ENCODE data around the gene MAFF.
A peak's percentile ranks its signal among the peaks of the same experiment; 100 is the strongest.

MAFF gene

GRCh38 chr22:38171927-38172831, 29.6 kb upstream of the MAFF start:
- H3K14ac ChIP-seq (ENCODE audit: low read length in 2 of 2): no peak overlapping the region
- peaks cover 0 to 16% of the 10 kb centered on the region in 2 experiments for H3K36me3 ChIP-seq (ENCODE audit: control insufficient read depth in 1 of 2, insufficient read depth in 2 of 2, low read depth in 1 of 2, low read length in 2 of 2)
- DNase-seq: no peak
- H2BK15ac ChIP-seq (ENCODE audit: low read depth, poor library complexity, severe bottlenecking): peak overlapping the region; percentile 68
- H2BK12ac ChIP-seq (ENCODE audit: low read length in 2 of 2): peak overlapping the region in 1 of 2 experiments; percentile 21
- no peak overlapping the region for H2BK5ac ChIP-seq (ENCODE audit: low read depth, low read length, poor library complexity, severe bottlenecking)
- no peak overlapping the region for H3K4me2 ChIP-seq (ENCODE audit: low read length, poor library complexity, severe bottlenecking)
- no peak overlapping the region for H4K8ac ChIP-seq (ENCODE audit: low read length)
- H3K9ac ChIP-seq (ENCODE audit: low read length): no peak overlapping the region
- H3K4me3 ChIP-seq (ENCODE audit: insufficient read depth in 1 of 2, low read depth in 1 of 2, low read length in 2 of 2): no peak overlapping the region
- H2AFZ ChIP-seq (ENCODE audit: low read depth, low read length): no peak overlapping the region
- H3K9me3 ChIP-seq (ENCODE audit: control insufficient read depth, low read length): no peaks in the 10 kb centered on the region
- no peak overlapping the region for H2AK5ac ChIP-seq (ENCODE audit: low read length, severe bottlenecking)
- H4K91ac ChIP-seq (ENCODE audit: low read length): peak overlapping the region; percentile 44
- H3K4me1 ChIP-seq (ENCODE audit: control insufficient read depth, insufficient read depth, low read depth, low read length): peaks cover 16% of the 10 kb centered on the region
- H3K23ac ChIP-seq (ENCODE audit: low read length in 2 of 2): no peak overlapping the region
- 92% methylated on average over 14 of the region's 16 CpGs for WGBS
- H3K27ac ChIP-seq (ENCODE audit: low read length, poor library complexity, severe bottlenecking): no peak overlapping the region
- peaks cover 3% of the 10 kb centered on the region for H3K79me1 ChIP-seq (replicated peaks; ENCODE audit: low read length, poor library complexity, severe bottlenecking)
- no peaks in the 10 kb centered on the region for H3K27me3 ChIP-seq (ENCODE audit: control insufficient read depth in 1 of 2, insufficient read depth in 1 of 2, low read length in 2 of 2)
- peak overlapping the region in 1 of 2 experiments; percentile 7 for H3K4ac ChIP-seq (ENCODE audit: low read depth in 1 of 2, low read length in 2 of 2)
- peak overlapping the region in 1 of 2 experiments; percentile 57 for H3K18ac ChIP-seq (ENCODE audit: low read depth in 1 of 2, low read length in 2 of 2)
- no peak overlapping the region for H2BK120ac ChIP-seq (ENCODE audit: low read depth, low read length)

- Histone ChIP-seq H2BK120ac (ENCODE audit: low read depth, low read length) (peak overlapping the region; percentile 38), H2BK15ac (ENCODE audit: low read depth, poor library complexity, severe bottlenecking) (no peak overlapping the region)
Observed at GRCh38 chr22:38172832-38173640, 28.8 kb upstream of the MAFF start.

GRCh38 chr22:38173641-38173906, 28.2 kb upstream of the MAFF start:
- no peak overlapping the region for H2BK12ac ChIP-seq (ENCODE audit: low read length in 2 of 2)
- WGBS: 100% methylated on average over 3 of the region's 4 CpGs

More at GRCh38 chr22:38172832-38173640, 28.8 kb upstream of the MAFF start:
- H2BK5ac ChIP-seq (ENCODE audit: low read depth, low read length, poor library complexity, severe bottlenecking): no peak overlapping the region
- peak overlapping the region in 1 of 2 experiments; percentile 88 for H3K14ac ChIP-seq (ENCODE audit: low read length in 2 of 2)
- H4K8ac ChIP-seq (ENCODE audit: low read length): peak overlapping the region; percentile 45
- no peaks in the 10 kb centered on the region for H3K27me3 ChIP-seq (ENCODE audit: control insufficient read depth in 1 of 2, insufficient read depth in 1 of 2, low read length in 2 of 2)
- H3K4me1 ChIP-seq (ENCODE audit: control insufficient read depth, insufficient read depth, low read depth, low read length): peaks cover 20% of the 10 kb centered on the region
- H2AFZ ChIP-seq (ENCODE audit: low read depth, low read length): no peak overlapping the region
- WGBS: 85% methylated on average over 15 of the region's 16 CpGs
- H3K36me3 ChIP-seq (ENCODE audit: control insufficient read depth in 1 of 2, insufficient read depth in 2 of 2, low read depth in 1 of 2, low read length in 2 of 2): peaks cover 0 to 9% of the 10 kb centered on the region in 2 experiments
- DNase-seq: no peak
- H4K91ac ChIP-seq (ENCODE audit: low read length): peak overlapping the region; percentile 84
- no peak overlapping the region for H3K4me2 ChIP-seq (ENCODE audit: low read length, poor library complexity, severe bottlenecking)
- H2BK12ac ChIP-seq (ENCODE audit: low read length in 2 of 2): peak overlapping the region; percentile 47 to 72
- H3K18ac ChIP-seq (ENCODE audit: low read depth in 1 of 2, low read length in 2 of 2): peak overlapping the region; percentile 55 to 57
- peaks cover 3% of the 10 kb centered on the region for H3K79me1 ChIP-seq (replicated peaks; ENCODE audit: low read length, poor library complexity, severe bottlenecking)
- no peak overlapping the region for H3K9ac ChIP-seq (ENCODE audit: low read length)
- H3K9me3 ChIP-seq (ENCODE audit: control insufficient read depth, low read length): no peaks in the 10 kb centered on the region
- H3K27ac ChIP-seq (ENCODE audit: low read length, poor library complexity, severe bottlenecking): no peak overlapping the region
- no peak overlapping the region for H2AK5ac ChIP-seq (ENCODE audit: low read length, severe bottlenecking)
- H3K23ac ChIP-seq (ENCODE audit: low read length in 2 of 2): no peak overlapping the region
- peak overlapping the region in 1 of 2 experiments; percentile 23 for H3K4me3 ChIP-seq (ENCODE audit: insufficient read depth in 1 of 2, low read depth in 1 of 2, low read length in 2 of 2)
- H3K4ac ChIP-seq (ENCODE audit: low read depth in 1 of 2, low read length in 2 of 2): peak overlapping the region in 1 of 2 experiments; percentile 0

GRCh38 chr22:38174626-38175025, 27.2 kb upstream of the MAFF start:
- Histone ChIP-seq H2BK12ac (ENCODE audit: low read length in 2 of 2) (peak overlapping the region; percentile 18 to 67), H3K18ac (ENCODE audit: low read depth in 1 of 2, low read length in 2 of 2) (peak overlapping the region; percentile 19 to 40), H3K4me3 (ENCODE audit: insufficient read depth in 1 of 2, low read depth in 1 of 2, low read length in 2 of 2) (no peak overlapping the region), H3K23ac (ENCODE audit: low read length in 2 of 2) (no peak overlapping the region), H3K36me3 (ENCODE audit: control insufficient read depth in 1 of 2, insufficient read depth in 2 of 2, low read depth in 1 of 2, low read length in 2 of 2) (no peaks in the 10 kb centered on the region), H2AFZ (ENCODE audit: low read depth, low read length) (no peak overlapping the region), H3K79me1 (replicated peaks; ENCODE audit: low read length, poor library complexity, severe bottlenecking) (peaks cover 6% of the 10 kb centered on the region), H3K4me2 (ENCODE audit: low read length, poor library complexity, severe bottlenecking) (no peak overlapping the region), H2BK5ac (ENCODE audit: low read depth, low read length, poor library complexity, severe bottlenecking) (no peak overlapping the region), H3K4me1 (ENCODE audit: control insufficient read depth, insufficient read depth, low read depth, low read length) (peaks cover 24% of the 10 kb centered on the region), H3K27me3 (ENCODE audit: control insufficient read depth in 1 of 2, insufficient read depth in 1 of 2, low read length in 2 of 2) (no peaks in the 10 kb centered on the region), H3K9me3 (ENCODE audit: control insufficient read depth, low read length) (no peaks in the 10 kb centered on the region), H3K14ac (ENCODE audit: low read length in 2 of 2) (no peak overlapping the region), H2BK120ac (ENCODE audit: low read depth, low read length) (no peak overlapping the region), H3K9ac (ENCODE audit: low read length) (no peak overlapping the region), H3K4ac (ENCODE audit: low read depth in 1 of 2, low read length in 2 of 2) (no peak overlapping the region), H4K8ac (ENCODE audit: low read length) (no peak overlapping the region), H2BK15ac (ENCODE audit: low read depth, poor library complexity, severe bottlenecking) (peak overlapping the region; percentile 0), H4K91ac (ENCODE audit: low read length) (no peak overlapping the region), H2AK5ac (ENCODE audit: low read length, severe bottlenecking) (no peak overlapping the region), H3K27ac (ENCODE audit: low read length, poor library complexity, severe bottlenecking) (no peak overlapping the region)
- 91% methylated on average over 14 of the region's 14 CpGs for WGBS
- no peak for DNase-seq

More at GRCh38 chr22:38173641-38173906, 28.2 kb upstream of the MAFF start:
- Histone ChIP-seq H3K4me2 (ENCODE audit: low read length, poor library complexity, severe bottlenecking) (no peak overlapping the region), H2AFZ (ENCODE audit: low read depth, low read length) (no peak overlapping the region), H3K4me1 (ENCODE audit: control insufficient read depth, insufficient read depth, low read depth, low read length) (peaks cover 24% of the 10 kb centered on the region), H3K9ac (ENCODE audit: low read length) (no peak overlapping the region), H4K8ac (ENCODE audit: low read length) (no peak overlapping the region), H3K18ac (ENCODE audit: low read depth in 1 of 2, low read length in 2 of 2) (no peak overlapping the region), H2AK5ac (ENCODE audit: low read length, severe bottlenecking) (no peak overlapping the region), H2BK15ac (ENCODE audit: low read depth, poor library complexity, severe bottlenecking) (no peak overlapping the region), H3K9me3 (ENCODE audit: control insufficient read depth, low read length) (no peaks in the 10 kb centered on the region), H3K36me3 (ENCODE audit: control insufficient read depth in 1 of 2, insufficient read depth in 2 of 2, low read depth in 1 of 2, low read length in 2 of 2) (peaks cover 0 to 5% of the 10 kb centered on the region in 2 experiments), H3K14ac (ENCODE audit: low read length in 2 of 2) (no peak overlapping the region), H3K4ac (ENCODE audit: low read depth in 1 of 2, low read length in 2 of 2) (no peak overlapping the region), H3K27ac (ENCODE audit: low read length, poor library complexity, severe bottlenecking) (no peak overlapping the region), H4K91ac (ENCODE audit: low read length) (no peak overlapping the region), H3K4me3 (ENCODE audit: insufficient read depth in 1 of 2, low read depth in 1 of 2, low read length in 2 of 2) (no peak overlapping the region), H3K23ac (ENCODE audit: low read length in 2 of 2) (no peak overlapping the region), H2BK120ac (ENCODE audit: low read depth, low read length) (no peak overlapping the region), H2BK5ac (ENCODE audit: low read depth, low read length, poor library complexity, severe bottlenecking) (no peak overlapping the region), H3K79me1 (replicated peaks; ENCODE audit: low read length, poor library complexity, severe bottlenecking) (peaks cover 3% of the 10 kb centered on the region), H3K27me3 (ENCODE audit: control insufficient read depth in 1 of 2, insufficient read depth in 1 of 2, low read length in 2 of 2) (no peaks in the 10 kb centered on the region)
- no peak for DNase-seq

All from mesenchymal stem cell (in vitro differentiated cells and primary cell).